Omental fat pad (tissue), 4 donors: ENCODE data around the gene TMEM38A. TPM values are rescaled to one million over a fixed set of nuclear protein-coding genes. Genes with fewer than 3 reads are reported as not detected.
A peak's percentile ranks its signal among the peaks of the same experiment; 100 is the strongest.
"Not testable (repeated sequence)": the region's sequence is repeated elsewhere in the genome, so short reads cannot be mapped to it uniquely, and the experiment has no call there.

Experiments used
- ATAC-seq: fragments of 150-250 bp; one replicate; pipeline ENCODE4 v1.9.1; 2016; ENCODE audit warnings: mild to moderate bottlenecking, moderate library complexity; ENCODE audit not compliant: low FRiP score
- DNase-seq: peaks from one replicate; pipeline ENCODE4 v3.0.0-alpha.2; 2019; ENCODE audit warnings: low spot score
- CTCF ChIP-seq, 3 donors: fragments of 450-650 bp; IDR thresholded peaks; one replicate each; pipeline ENCODE4 v1.5.1; 2016 to 2017; ENCODE audit warnings: antibody characterized with exemption in 3 of 3, mild to moderate bottlenecking in 3 of 3, moderate library complexity in 2 of 3
- total RNA-seq, 4 donors: library from RNA; depleted of rRNA; stranded (reverse); fragments of >200 nt; gene quantifications; one replicate each; pipeline ENCODE4 v1.1.0, GENCODE V29; 2016

TMEM38A gene
- total RNA-seq, 4 donors from 2014 or later: 1.4 to 7.6 (median 1.9) TPM

- TF ChIP-seq CTCF (IDR thresholded peaks at IDR 0.05): no peak
- DNase-seq (no peak), ATAC-seq (no peak)
Observed at GRCh38 chr19:16659464-16659831, 1.5 kb upstream of the TMEM38A start.

GRCh38 chr19:16659832-16660708, 869 bp upstream of the TMEM38A start, which contains the start of gene SMIM7:
TSS of gene SMIM7 (minus strand) at chr19:16660144. CDS start at chr19:16660110, 34 bp downstream.
- peak; percentile 85 for DNase-seq
- peak; percentile 100 for ATAC-seq
- no peak for TF ChIP-seq CTCF (IDR thresholded peaks at IDR 0.05)

DNA sequence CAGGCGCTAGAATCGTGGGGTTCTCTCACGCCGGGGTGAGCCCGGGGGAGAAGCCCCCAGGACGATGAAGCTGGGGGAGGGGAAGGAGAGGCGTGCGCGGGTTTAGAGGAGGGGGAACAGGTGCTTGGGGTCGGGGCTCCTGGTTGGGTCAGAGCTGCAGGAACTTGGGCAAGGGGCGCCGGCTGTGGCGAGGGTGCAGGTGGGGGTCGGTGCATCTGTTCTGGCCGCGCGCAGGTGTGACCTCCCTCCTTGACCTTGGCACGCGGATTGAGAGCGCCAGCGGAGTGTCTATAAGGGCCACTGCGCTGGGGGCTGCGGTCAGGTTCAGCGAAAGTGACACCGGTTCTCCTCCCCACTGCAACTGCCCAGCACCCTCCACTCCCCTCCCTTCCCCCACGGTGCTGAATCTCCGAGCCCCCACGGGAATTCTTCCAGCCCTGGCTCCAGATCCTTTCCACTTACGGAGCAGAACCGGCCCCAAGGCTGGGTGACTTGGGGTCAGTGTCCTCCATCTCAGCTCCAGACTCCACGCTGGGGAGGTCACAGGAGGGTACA, 618 bp downstream of the TMEM38A start:
- no peak for DNase-seq
- no peak for TF ChIP-seq CTCF (IDR thresholded peaks at IDR 0.05)
- no peak for ATAC-seq

DNA sequence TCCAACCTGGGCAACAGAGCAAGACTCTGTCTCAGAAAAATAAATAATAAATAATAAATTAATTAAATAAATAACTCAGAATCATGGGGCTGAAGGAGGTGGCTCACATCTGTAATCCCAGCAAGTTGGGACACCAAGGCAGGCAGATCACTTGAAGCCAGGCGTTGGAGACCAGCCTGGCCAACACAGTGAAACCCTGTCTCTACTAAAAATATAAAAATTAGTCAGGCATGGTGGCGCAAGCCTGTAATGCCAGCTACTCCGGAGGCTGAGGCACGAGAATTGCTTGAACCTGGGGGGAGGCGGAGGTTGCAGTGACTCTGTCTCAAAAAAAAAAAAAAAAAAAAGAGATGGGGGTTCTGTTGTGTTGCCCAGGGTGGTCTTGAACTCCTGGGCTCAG, 7.2 kb downstream of the TMEM38A start:
- no peak for TF ChIP-seq CTCF (IDR thresholded peaks at IDR 0.05)
- DNase-seq (no peak), ATAC-seq (no peak)

DNA sequence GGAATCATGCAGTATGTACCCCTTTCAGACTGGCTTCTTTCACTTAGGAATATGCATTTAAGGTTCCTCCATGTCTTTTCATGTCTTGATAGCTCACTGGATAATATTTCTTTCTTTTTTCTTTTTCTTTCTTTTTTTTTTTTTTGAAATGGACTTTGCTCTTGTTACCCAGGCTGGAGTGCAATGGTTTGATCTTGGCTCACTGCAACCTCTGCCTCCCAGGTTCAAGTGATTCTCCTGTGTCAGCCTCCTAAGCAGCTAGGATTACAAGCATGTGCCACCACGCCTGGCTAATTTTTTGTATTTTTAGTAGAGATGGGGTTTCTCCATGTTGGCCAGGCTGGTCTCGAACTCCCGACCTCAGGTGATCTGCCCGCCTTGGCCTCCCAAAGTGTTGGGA, 7.8 kb downstream of the TMEM38A start:
- not testable (repeated sequence) for ATAC-seq

GRCh38 chr19:16670291-16670690, 9.4 kb downstream of the TMEM38A start:
- TF ChIP-seq CTCF (IDR thresholded peaks at IDR 0.05): no peak
- ATAC-seq (no peak), DNase-seq (no peak)

More for the DNA sequence above, 7.8 kb downstream of the TMEM38A start:
- not testable (repeated sequence) for DNase-seq

GRCh38 chr19:16671652-16672274, 10.8 kb downstream of the TMEM38A start:
- TF ChIP-seq CTCF (IDR thresholded peaks at IDR 0.05): no peak
- no peak for ATAC-seq
- no peak for DNase-seq
